Natural killer cell (primary cell): Measurements from ENCODE around the gene GUCY2C. TPM values are rescaled to one million over a fixed set of nuclear protein-coding genes. Genes with fewer than 3 reads are reported as not detected.

Experiments used
- ATAC-seq, 3 donors: fragments of 150-1000 bp in 2 of 3; fragments of 200-7000 bp in 1 of 3; cut with Tn5 transposase; 1 replicate in 1 of 3; 2 replicates in 2 of 3; pipeline ENCODE4 v1.10.0; 2021; ENCODE audit warnings: mild to moderate bottlenecking in 2 of 3, moderate library complexity in 2 of 3
- DNase-seq, 2 donors: peaks; one replicate each; pipeline versions ENCODE4 v3.0.0 to v3.0.0-alpha.2; 2013 to 2021; ENCODE audit warnings: mixed read lengths in 1 of 2
- H3K27ac ChIP-seq: one replicate; pipeline ENCODE4 v1.5.1; 2013; ENCODE audit warnings: mild to moderate bottlenecking, low read length
- H3K27me3 ChIP-seq: one replicate; pipeline ENCODE4 v1.6.1; 2013; ENCODE audit warnings: low read length; ENCODE audit not compliant: control insufficient read depth, insufficient read depth
- H3K36me3 ChIP-seq: one replicate; pipeline ENCODE4 v1.6.1; 2013; ENCODE audit warnings: low read length; ENCODE audit not compliant: control insufficient read depth, insufficient read depth
- H3K4me1 ChIP-seq: one replicate; pipeline ENCODE4 v1.6.1; 2013; ENCODE audit warnings: low read length; ENCODE audit not compliant: control insufficient read depth, insufficient read depth
- H3K4me3 ChIP-seq: one replicate; pipeline ENCODE4 v1.5.1; 2013; ENCODE audit warnings: low read length
- H3K9me3 ChIP-seq: one replicate; pipeline ENCODE4 v1.6.1; 2013; ENCODE audit warnings: low read length; ENCODE audit not compliant: control insufficient read depth, insufficient read depth
- H3K27ac Mint-ChIP-seq, 2 donors: one replicate each; pipeline ENCODE4 v1.8.0; 2022; ENCODE audit warnings: mild to moderate bottlenecking in 2 of 2, mixed read lengths in 2 of 2, moderate library complexity in 1 of 2
- H3K27me3 Mint-ChIP-seq, 2 donors: one replicate each; pipeline ENCODE4 v1.8.0; 2022; ENCODE audit warnings: low read depth in 2 of 2, mixed read lengths in 2 of 2
- H3K36me3 Mint-ChIP-seq: one replicate; pipeline ENCODE4 v1.8.0; 2022; ENCODE audit warnings: mixed read lengths
- H3K4me1 Mint-ChIP-seq, 2 donors: one replicate each; pipeline ENCODE4 v1.8.0; 2022; ENCODE audit warnings: mixed read lengths in 2 of 2
- H3K4me3 Mint-ChIP-seq: one replicate; pipeline ENCODE4 v1.8.0; 2022; ENCODE audit warnings: mild to moderate bottlenecking, moderate library complexity, mixed read lengths
- H3K9me3 Mint-ChIP-seq, 2 donors: one replicate each; pipeline ENCODE4 v1.8.0; 2022; ENCODE audit warnings: mixed read lengths in 2 of 2
- CTCF ChIP-seq: fragments of 200-600 bp; IDR thresholded peaks from one replicate; pipeline ENCODE4 v1.8.0; 2022; ENCODE audit warnings: antibody characterized with exemption
- WGBS: methylation state at CpG from one replicate; pipeline ENCODE4 v1.1.7; 2013; ENCODE audit warnings: missing lambda C conversion rate; ENCODE audit not compliant: insufficient coverage; 5-methylcytosine and 5-hydroxymethylcytosine counted together
- intact Hi-C: fragments of 100-400 bp; cut with micrococcal nuclease; formaldehyde crosslinking; loops from one replicate; pipeline ENCODE4 v1.14.2; 2022
- total RNA-seq, 4 donors: library from RNA; stranded (reverse); fragments of 120-200 nt in 1 of 4; gene quantifications; one replicate each; pipeline versions ENCODE4 v1.2.3 to v1.2.4, GENCODE V29; 2013 to 2022

Gene GUCY2C
- total RNA-seq, 3 donors from 2014 or later (not counting 1 experiment from before 2014, with no cell fraction given) = not detected

- Histone ChIP-seq H3K9me3 (no peaks in the 10 kb centered on the region), H3K4me1 (peaks cover 4% of the 10 kb centered on the region), H3K27ac (peak overlapping the region; percentile 58), H3K4me3 (no peak overlapping the region), H3K27me3 (peaks cover 2% of the 10 kb centered on the region), H3K36me3 (no peaks in the 10 kb centered on the region)
- Mint-ChIP-seq H3K36me3 (peaks cover 12% of the 10 kb centered on the region), H3K4me1 (no peaks in the 10 kb centered on the region), H3K9me3 (peaks cover 0 to 14% of the 10 kb centered on the region in 2 donors), H3K4me3 (no peak overlapping the region), H3K27me3 (peaks cover 5 to 30% of the 10 kb centered on the region in 2 donors), H3K27ac (no peak overlapping the region)
- peak in 1 of 3 donors; percentile 43 for ATAC-seq
- no peak for TF ChIP-seq CTCF
- WGBS = 11% methylated on average over 1 of the region's 1 CpG
- peak in 1 of 2 donors; percentile 4 for DNase-seq
- intact Hi-C loops = no loop called here
These were observed 82.7 kb downstream of the GUCY2C start for GRCh38 chr12:14613718-14614117.

GRCh38 chr12:14612898-14613445 lies 83.4 kb downstream of the GUCY2C start:
- H3K9me3 Mint-ChIP-seq = peaks cover 0 to 14% of the 10 kb centered on the region in 2 donors
- ATAC-seq (no peak), DNase-seq (no peak)
- TF ChIP-seq CTCF = no peak
- peak overlapping the region; percentile 15 for H3K27ac ChIP-seq
- intact Hi-C loops = no loop called here
- no peaks in the 10 kb centered on the region for H3K4me1 Mint-ChIP-seq
- no peak overlapping the region for H3K27ac Mint-ChIP-seq
- peaks cover 2% of the 10 kb centered on the region for H3K27me3 ChIP-seq
- no peak overlapping the region for H3K4me3 Mint-ChIP-seq
- peaks cover 12% of the 10 kb centered on the region for H3K36me3 Mint-ChIP-seq
- 66% methylated on average over 3 of the region's 3 CpGs for WGBS
- no peaks in the 10 kb centered on the region for H3K9me3 ChIP-seq
- peaks cover 4% of the 10 kb centered on the region for H3K4me1 ChIP-seq
- no peak overlapping the region for H3K4me3 ChIP-seq
- H3K36me3 ChIP-seq = no peaks in the 10 kb centered on the region
- H3K27me3 Mint-ChIP-seq = peaks cover 5 to 30% of the 10 kb centered on the region in 2 donors

GRCh38 chr12:14612250-14612649 lies 84.1 kb downstream of the GUCY2C start:
- Mint-ChIP-seq H3K27ac (no peak overlapping the region), H3K4me1 (no peaks in the 10 kb centered on the region), H3K4me3 (no peak overlapping the region), H3K27me3 (peaks cover 5 to 30% of the 10 kb centered on the region in 2 donors), H3K36me3 (peaks cover 18% of the 10 kb centered on the region), H3K9me3 (peaks cover 2 to 19% of the 10 kb centered on the region in 2 donors)
- intact Hi-C loops = no loop called here
- no peak for DNase-seq
- Histone ChIP-seq H3K27ac (no peak overlapping the region), H3K36me3 (no peaks in the 10 kb centered on the region), H3K4me1 (peaks cover 4% of the 10 kb centered on the region), H3K27me3 (peaks cover 2% of the 10 kb centered on the region), H3K9me3 (no peaks in the 10 kb centered on the region), H3K4me3 (no peak overlapping the region)
- no peak for TF ChIP-seq CTCF
- no peak for ATAC-seq
- WGBS = 95% methylated on average over 2 of the region's 3 CpGs
